HG03280 (cell line): ENCODE measurements around the gene ATP11C.
"Not testable (repeated sequence)": the region's sequence is repeated elsewhere in the genome, so short reads cannot be mapped to it uniquely, and the experiment has no call there.

ENCODE experiments used
- ATAC-seq: cut with Tn5 transposase; IDR thresholded peaks from one replicate; pipeline ENCODE4 v1.9.1; 2021; ENCODE audit warnings: mild to moderate bottlenecking, moderate library complexity; ENCODE audit not compliant: unreplicated experiment

The ATP11C gene

GRCh38 chrX:139738581-139738980, 194.3 kb downstream of the ATP11C start:
- ATAC-seq: no peak

GRCh38 chrX:139736151-139736550, 196.7 kb downstream of the ATP11C start:
- no peak for ATAC-seq

- ATAC-seq: no peak
These were observed 197.9 kb downstream of the ATP11C start for GRCh38 chrX:139734996-139735395.

GRCh38 chrX:139725720-139726119, 207.1 kb downstream of the ATP11C start:
- ATAC-seq: no peak

- no peak for ATAC-seq
These were observed 208.2 kb downstream of the ATP11C start for GRCh38 chrX:139724626-139725025.

- no peak for ATAC-seq
These were observed 211.9 kb downstream of the ATP11C start for GRCh38 chrX:139720979-139721378.

- no peak for ATAC-seq
These were observed 212.7 kb downstream of the ATP11C start for GRCh38 chrX:139720136-139720535.

GRCh38 chrX:139708067-139708466, 224.8 kb downstream of the ATP11C start, which contains the start of gene MCF2:
MCF2 (minus strand) TSS chrX:139708167; CDS start chrX:139651744, 56,423 bp downstream.
- ATAC-seq: no peak

- ATAC-seq: no peak
These were observed 230.2 kb downstream of the ATP11C start for GRCh38 chrX:139702658-139703057.

GRCh38 chrX:139692908-139693307, 239.9 kb downstream of the ATP11C start:
- ATAC-seq: no peak

GRCh38 chrX:139692506-139692849, 240.4 kb downstream of the ATP11C start:
- no peak for ATAC-seq

GRCh38 chrX:139691843-139692505, 240.9 kb downstream of the ATP11C start:
- ATAC-seq: no peak

- no peak for ATAC-seq
These were observed 241.4 kb downstream of the ATP11C start for GRCh38 chrX:139691493-139691842.

GRCh38 chrX:139685175-139685574, 247.7 kb downstream of the ATP11C start:
- not testable (repeated sequence) for ATAC-seq

GRCh38 chrX:139680356-139680755, 252.5 kb downstream of the ATP11C start:
- no peak for ATAC-seq
